Measurements from ENCODE around the gene AGPAT1.

Gene AGPAT1

DNA sequence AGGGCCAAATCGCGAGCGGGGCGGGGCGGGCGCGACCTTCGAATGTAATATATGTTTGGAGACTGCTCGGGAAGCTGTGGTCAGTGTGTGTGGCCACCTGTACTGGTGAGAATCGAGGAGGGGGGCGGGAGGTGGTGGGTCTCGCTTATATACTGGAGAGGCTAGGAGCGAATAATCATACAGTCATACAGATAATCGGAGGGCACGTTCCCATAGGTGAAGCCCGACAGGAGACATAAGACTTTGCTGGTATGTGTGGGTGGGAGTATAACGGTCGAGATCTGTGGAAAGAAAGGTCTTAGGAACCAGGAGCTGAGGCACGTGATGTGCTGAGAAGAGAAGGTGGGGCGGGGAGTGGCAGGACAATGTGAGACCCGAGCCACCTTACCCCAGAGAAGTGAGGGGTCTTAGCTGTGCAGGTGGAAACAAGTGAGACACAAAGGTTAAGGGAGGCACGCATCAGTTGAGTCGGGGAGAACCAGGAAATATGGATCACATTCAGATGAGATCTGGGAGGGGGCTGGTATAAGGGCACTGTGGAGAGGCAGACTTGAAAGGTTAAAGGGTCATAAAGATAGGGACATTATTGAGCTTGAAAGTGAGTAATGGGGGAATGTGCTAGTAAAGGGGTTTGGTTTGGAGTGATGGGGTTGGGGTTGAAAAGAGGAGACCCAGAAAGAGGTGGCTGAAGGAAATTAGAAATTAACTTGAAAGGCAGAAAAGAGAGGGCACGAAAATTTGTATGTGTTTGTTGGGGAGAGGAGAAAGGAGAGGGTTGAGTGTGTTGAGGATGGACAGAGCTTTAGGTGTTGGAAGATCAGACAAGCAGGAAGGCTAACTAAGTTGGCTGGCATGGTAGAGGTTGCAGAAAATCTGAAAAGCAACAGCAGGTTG, 2.9 kb upstream of the AGPAT1 start:
- no peak for DNase-seq (ENCODE audit: low read depth)
- TF ChIP-seq, protein P1, sequence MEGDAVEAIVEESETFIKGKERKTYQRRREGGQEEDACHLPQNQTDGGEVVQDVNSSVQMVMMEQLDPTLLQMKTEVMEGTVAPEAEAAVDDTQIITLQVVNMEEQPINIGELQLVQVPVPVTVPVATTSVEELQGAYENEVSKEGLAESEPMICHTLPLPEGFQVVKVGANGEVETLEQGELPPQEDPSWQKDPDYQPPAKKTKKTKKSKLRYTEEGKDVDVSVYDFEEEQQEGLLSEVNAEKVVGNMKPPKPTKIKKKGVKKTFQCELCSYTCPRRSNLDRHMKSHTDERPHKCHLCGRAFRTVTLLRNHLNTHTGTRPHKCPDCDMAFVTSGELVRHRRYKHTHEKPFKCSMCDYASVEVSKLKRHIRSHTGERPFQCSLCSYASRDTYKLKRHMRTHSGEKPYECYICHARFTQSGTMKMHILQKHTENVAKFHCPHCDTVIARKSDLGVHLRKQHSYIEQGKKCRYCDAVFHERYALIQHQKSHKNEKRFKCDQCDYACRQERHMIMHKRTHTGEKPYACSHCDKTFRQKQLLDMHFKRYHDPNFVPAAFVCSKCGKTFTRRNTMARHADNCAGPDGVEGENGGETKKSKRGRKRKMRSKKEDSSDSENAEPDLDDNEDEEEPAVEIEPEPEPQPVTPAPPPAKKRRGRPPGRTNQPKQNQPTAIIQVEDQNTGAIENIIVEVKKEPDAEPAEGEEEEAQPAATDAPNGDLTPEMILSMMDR (conservative IDR thresholded peaks at IDR 0.05; ENCODE audit: low read depth, low read length): no peak
- peak overlapping the region; percentile 95 for H3K4me3 ChIP-seq (ENCODE audit: low read length)

DNA sequence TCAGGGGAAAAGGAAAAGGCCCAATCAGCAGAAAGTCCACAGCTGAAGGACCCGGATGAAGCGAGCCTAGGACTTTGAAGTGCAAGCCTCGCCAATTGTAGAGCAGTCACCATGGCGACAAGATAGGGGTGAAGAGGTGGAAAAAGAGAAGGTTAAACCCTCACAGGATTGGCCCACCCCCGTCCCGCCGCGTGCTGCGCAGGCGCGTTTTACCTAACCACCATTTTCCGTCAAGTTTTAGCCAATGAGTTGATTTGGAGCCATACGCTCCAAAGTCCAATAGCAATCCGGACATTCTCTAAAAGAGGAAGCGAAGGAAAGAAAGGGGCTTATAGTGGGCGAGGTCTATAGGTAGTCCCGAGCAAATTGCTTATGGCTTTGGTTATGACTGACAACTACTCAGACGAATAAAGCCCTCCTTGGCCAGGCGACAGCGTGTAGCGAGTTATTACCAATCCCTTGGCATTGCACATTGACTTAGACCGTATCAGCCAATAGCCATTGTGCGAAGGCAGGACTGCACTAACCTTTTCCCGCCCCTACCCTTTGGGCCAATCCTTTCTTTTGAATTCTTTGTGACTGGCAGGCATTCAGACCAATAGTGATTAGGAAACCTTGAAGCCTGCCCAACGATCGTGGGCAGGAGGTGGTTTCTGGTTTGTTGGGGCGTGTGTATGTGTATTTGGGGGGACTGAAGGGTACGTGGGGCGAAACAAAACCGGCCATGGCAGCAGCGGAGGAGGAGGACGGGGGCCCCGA, 2.1 kb upstream of the AGPAT1 start, which contains the start of gene RNF5:
TSS of gene RNF5 (plus strand) at position 618 of the 759 bp plus-strand sequence. CDS start at position 725, 107 bp downstream.
- peak within 1 kb of the TSS; percentile 95 for H3K4me3 ChIP-seq (ENCODE audit: low read length)
- TF ChIP-seq, protein P1 (conservative IDR thresholded peaks at IDR 0.05; ENCODE audit: low read depth, low read length): no peak
- DNase-seq (ENCODE audit: low read depth): peak; percentile 100

DNA sequence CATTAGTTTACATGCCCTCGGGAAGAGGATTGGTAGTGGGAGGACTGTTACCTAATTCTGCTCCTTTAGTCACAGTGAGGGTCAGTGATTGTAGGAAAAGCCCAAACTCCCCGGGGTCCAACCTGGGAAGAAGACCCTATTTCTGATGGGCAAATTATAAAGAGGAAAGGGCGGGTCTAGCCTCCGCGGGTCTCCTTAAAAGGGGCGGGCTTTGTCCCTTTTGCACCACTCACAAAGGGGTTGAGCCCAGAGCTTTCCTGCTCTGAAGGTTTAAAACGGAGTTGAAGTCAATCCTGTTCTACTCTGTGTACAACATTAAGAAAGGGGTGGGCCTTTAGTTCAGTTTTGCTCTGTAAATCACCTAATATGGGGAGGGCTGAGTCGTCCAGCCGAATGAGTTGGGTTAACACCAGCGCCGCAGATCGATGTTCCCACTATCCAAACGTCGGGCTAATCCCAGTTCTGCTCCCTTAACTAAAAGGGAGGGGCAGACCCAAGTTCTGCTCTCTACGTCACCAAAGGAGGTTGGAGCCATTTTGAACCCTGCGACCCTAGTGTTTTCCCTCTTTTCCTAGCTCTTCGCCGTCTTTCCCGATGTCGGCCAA, 1.4 kb upstream of the AGPAT1 start:
- TF ChIP-seq, protein P1 (conservative IDR thresholded peaks at IDR 0.05; ENCODE audit: low read depth, low read length): no peak
- DNase-seq (ENCODE audit: low read depth): no peak
- peak overlapping the region; percentile 95 for H3K4me3 ChIP-seq (ENCODE audit: low read length)

DNA sequence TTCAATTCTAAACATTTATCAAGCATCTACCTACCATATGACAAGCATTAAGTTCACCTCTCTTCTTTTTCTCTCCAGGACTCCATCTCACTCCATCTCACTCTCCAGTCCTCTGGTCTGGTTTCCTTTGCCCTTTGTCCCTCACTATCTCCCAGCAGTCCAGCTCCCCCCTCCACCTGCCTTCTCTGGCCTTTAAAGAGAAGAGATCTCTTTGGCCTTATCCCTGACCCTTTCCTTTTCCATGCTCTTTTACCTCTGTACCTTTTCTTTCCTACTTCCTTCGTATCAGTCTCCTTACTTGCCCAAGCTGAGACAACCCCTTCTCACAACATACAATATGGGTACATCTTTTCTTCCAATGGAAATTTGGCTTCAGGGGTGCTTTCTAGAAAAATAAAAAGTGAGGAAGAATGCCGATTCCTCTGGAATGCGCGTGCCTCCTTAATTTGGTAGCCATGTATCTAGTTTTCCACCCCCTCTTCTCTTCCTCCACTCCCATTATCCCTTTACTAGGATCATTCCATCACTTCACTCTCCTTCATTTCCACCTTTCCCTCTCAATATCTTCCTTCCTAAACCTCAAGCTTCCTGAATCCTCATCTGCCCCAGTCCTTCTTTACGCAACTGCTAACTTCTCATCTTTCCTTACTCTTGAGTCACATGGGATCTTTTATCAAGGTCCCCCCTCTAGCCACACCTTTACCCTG, 745 bp upstream of the AGPAT1 start:
- TF ChIP-seq, protein P1 (conservative IDR thresholded peaks at IDR 0.05; ENCODE audit: low read depth, low read length): no peak
- H3K4me3 ChIP-seq (ENCODE audit: low read length): peak overlapping the region; percentile 95
- no peak for DNase-seq (ENCODE audit: low read depth)

DNA sequence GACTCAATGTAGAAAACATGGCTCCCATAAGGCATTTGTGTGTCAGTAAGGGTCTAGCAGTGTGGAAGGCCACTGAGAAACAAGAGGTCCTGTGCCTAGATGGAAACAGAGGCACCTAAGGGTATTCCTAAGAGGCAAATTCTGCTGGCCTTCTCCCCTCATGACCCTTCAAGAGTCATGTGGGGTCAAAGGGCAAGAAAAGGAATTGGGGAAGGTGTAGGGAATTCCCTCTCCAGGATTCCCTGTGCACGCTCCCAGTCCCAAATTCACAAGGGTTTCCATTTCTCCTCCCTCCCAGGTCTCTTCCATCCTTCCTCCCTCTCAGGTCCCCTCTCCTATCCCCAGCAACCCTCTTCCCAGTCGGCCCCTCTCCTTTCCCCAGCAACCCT, 568 bp downstream of the AGPAT1 start:
- TF ChIP-seq, protein P1 (conservative IDR thresholded peaks at IDR 0.05; ENCODE audit: low read depth, low read length): no peak
- no peak for DNase-seq (ENCODE audit: low read depth)
- H3K4me3 ChIP-seq (ENCODE audit: low read length): peak overlapping the region; percentile 95

DNA sequence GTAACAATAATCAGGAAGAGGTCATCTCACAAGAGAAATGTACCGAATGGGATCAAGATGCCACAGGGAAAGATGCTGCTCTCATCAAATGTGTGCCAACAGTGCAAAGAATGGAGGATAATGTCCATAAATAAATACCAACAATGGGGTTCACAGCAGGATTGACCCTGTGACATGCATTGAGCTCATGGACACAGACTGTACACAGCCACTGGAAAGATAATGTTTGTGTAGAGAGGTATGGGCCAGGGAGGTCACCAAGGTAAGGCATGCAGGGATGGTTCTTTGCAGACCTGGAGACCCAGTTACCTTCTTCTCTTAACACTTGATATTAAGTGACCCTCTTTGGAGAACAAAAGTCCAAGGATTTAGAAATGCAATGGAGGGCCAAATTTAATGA, 1.5 kb downstream of the AGPAT1 start:
- TF ChIP-seq, protein P1 (conservative IDR thresholded peaks at IDR 0.05; ENCODE audit: low read depth, low read length): no peak
- H3K4me3 ChIP-seq (ENCODE audit: low read length): no peak overlapping the region
- no peak for DNase-seq (ENCODE audit: low read depth)

All from retinal pigment epithelial cell (primary cell).